WERI-Rb-1 (cell line): ENCODE measurements around the gene P4HTM.

Experiments
- DNase-seq: peaks from one replicate; pipeline ENCODE4 v3.0.0-alpha.2; 2020
- H3K27ac ChIP-seq: fragments of 250-450 bp; sonication (Bioruptor Pico); 2 replicates; pipeline ENCODE4 v1.5.1; 2020; ENCODE audit warnings: mild to moderate bottlenecking, moderate library complexity
- H3K27me3 ChIP-seq: fragments of 250-450 bp; sonication (Bioruptor Pico); 2 replicates; pipeline ENCODE4 v1.5.1; 2021; ENCODE audit warnings: mild to moderate bottlenecking, low read depth, moderate library complexity; ENCODE audit not compliant: insufficient read depth, severe bottlenecking
- H3K36me3 ChIP-seq: fragments of 250-450 bp; sonication (Bioruptor Pico); 2 replicates; pipeline ENCODE4 v1.5.1; 2020; ENCODE audit warnings: mild to moderate bottlenecking, moderate library complexity
- H3K4me3 ChIP-seq: 2 replicates; pipeline ENCODE4 v1.5.1; 2011; ENCODE audit warnings: low read depth, mild to moderate bottlenecking, control low read depth, low read length
- H3K9me3 ChIP-seq: fragments of 250-450 bp; sonication (Bioruptor Pico); 2 replicates; pipeline ENCODE4 v1.5.1; 2021; ENCODE audit warnings: mild to moderate bottlenecking, moderate library complexity; ENCODE audit not compliant: severe bottlenecking
- TF ChIP-seq, protein P1 (sequence below): IDR thresholded peaks from 2 replicates; pipeline ENCODE4 v1.5.1; 2011; ENCODE audit warnings: low read depth, mild to moderate bottlenecking, control low read depth, inconsistent platforms, low read length

The P4HTM gene

DNA sequence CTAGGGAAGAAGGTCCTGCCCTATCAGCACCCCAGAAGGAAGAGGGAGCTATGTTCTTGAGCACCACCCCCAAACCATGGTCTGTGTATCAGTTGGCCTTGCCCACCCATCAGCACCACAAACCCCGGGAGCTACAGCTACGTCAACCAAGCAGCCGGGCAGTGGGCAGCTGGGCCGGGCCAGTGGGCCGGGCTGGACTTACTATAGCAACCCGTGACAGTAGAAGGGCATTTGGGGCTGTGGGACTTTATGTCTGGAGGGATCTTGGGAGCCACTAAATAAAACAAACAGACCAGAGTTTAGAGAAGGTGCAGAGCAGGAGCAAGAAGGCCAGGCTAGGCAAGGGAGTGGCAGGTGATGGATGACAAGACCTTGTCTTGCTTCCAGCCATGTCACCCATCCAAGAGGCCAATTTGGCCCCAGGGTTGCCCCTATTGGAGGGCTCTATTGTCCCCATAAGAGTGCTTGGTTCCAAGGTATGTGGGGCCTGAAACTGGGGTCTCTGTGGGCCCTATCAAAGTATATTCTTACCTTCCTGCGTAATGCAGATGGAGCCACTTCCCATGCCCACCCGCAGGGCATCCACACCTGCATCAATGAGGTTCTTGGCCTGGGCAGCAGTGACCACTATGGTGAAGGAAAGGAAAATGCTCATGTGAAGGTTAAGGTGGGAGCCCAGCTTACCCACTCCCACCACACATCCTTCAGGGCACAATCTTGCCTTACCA lies 35.9 kb downstream of the P4HTM start:
- peaks cover 67% of the 10 kb centered on the region for H3K36me3 ChIP-seq

DNA sequence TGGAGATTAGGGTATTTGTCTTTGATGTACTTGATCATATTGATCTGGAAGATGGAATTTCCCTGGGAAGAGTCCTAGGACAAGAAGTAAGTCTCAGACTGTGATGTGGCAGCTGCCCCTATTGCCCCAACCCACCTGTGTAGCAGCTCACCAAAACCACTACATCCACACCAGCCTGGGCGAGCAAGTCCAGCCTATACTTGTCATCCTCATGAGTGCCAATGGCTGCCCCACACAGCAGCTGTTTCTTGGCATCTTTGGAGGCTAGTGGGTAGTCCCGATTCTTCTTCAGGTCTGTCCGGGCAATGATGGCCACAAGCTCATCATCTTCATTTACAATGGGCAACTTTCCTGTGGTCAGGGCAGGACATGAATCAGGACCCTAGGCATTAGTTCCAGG lies 36.5 kb downstream of the P4HTM start:
- Histone ChIP-seq H3K9me3 (no peaks in the 10 kb centered on the region), H3K4me3 (no peak overlapping the region), H3K27ac (no peak overlapping the region), H3K36me3 (peaks cover 72% of the 10 kb centered on the region), H3K27me3 (no peaks in the 10 kb centered on the region)
- TF ChIP-seq, protein P1, sequence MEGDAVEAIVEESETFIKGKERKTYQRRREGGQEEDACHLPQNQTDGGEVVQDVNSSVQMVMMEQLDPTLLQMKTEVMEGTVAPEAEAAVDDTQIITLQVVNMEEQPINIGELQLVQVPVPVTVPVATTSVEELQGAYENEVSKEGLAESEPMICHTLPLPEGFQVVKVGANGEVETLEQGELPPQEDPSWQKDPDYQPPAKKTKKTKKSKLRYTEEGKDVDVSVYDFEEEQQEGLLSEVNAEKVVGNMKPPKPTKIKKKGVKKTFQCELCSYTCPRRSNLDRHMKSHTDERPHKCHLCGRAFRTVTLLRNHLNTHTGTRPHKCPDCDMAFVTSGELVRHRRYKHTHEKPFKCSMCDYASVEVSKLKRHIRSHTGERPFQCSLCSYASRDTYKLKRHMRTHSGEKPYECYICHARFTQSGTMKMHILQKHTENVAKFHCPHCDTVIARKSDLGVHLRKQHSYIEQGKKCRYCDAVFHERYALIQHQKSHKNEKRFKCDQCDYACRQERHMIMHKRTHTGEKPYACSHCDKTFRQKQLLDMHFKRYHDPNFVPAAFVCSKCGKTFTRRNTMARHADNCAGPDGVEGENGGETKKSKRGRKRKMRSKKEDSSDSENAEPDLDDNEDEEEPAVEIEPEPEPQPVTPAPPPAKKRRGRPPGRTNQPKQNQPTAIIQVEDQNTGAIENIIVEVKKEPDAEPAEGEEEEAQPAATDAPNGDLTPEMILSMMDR: no peak
- no peak for DNase-seq

More for the DNA sequence above, 35.9 kb downstream of the P4HTM start:
- Histone ChIP-seq H3K27me3 (no peaks in the 10 kb centered on the region), H3K4me3 (no peak overlapping the region), H3K9me3 (no peaks in the 10 kb centered on the region), H3K27ac (no peak overlapping the region)
- DNase-seq: no peak
- TF ChIP-seq, protein P1: no peak

DNA sequence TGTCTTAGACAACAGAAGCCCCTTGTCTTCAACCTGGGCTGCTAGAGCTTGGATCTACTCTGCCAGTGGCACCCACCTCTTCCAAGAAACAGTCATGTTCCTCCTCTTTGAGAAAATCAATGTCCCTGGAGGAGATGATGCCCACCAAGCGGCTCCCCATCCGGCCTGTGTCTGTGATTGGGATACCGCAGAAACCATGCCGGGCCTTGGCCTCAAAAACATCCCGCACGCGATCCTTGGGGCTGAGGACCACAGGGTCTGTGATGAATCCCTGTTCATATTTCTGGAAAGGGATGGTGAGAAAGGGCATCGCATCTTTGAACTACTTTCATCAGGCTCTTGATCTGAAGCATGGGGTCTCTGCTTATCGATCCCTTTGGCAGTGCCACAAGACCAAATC lies 37.6 kb downstream of the P4HTM start:
- no peak overlapping the region; the same call in 1 of the 2 replicates for H3K27ac ChIP-seq
- H3K9me3 ChIP-seq: no peaks in the 10 kb centered on the region
- TF ChIP-seq, protein P1: no peak
- H3K36me3 ChIP-seq: peaks cover 83% of the 10 kb centered on the region
- H3K4me3 ChIP-seq: no peak overlapping the region
- H3K27me3 ChIP-seq: no peaks in the 10 kb centered on the region
- no peak for DNase-seq

- Histone ChIP-seq H3K27me3 (no peaks in the 10 kb centered on the region), H3K36me3 (peaks cover 86% of the 10 kb centered on the region), H3K4me3 (peak overlapping the region; percentile 62), H3K27ac (peak overlapping the region; percentile 80), H3K9me3 (no peaks in the 10 kb centered on the region)
- TF ChIP-seq, protein P1: no peak
- no peak for DNase-seq
Measured at GRCh38 chr3:49028298-49028672, 38.2 kb downstream of the P4HTM start.

GRCh38 chr3:49028673-49029562 lies 38.9 kb downstream of the P4HTM start, which contains the start of gene IMPDH2:
Gene IMPDH2 (minus strand): TSS chr3:49029398. CDS start chr3:49029350, 48 bp downstream.
- Histone ChIP-seq H3K27ac (peak within 1 kb of the TSS; percentile 80), H3K27me3 (no peaks in the 10 kb centered on the region), H3K4me3 (peak within 1 kb of the TSS; percentile 62), H3K36me3 (peaks cover 86% of the 10 kb centered on the region), H3K9me3 (no peaks in the 10 kb centered on the region)
- DNase-seq: peak; percentile 92
- TF ChIP-seq, protein P1: no peak; the same call in 1 of the 2 replicates
